Activated B cell treated with CpG ODN at 0.5 μM for 24 hours (primary cell): ENCODE data around the gene ZFAND2B. TPM values are rescaled to one million over a fixed set of nuclear protein-coding genes. Genes with fewer than 3 reads are reported as not detected.

Source experiments
- ATAC-seq: fragments of 200-7000 bp; cut with Tn5 transposase; one replicate; pipeline ENCODE4 v1.10.0; 2021; ENCODE audit warnings: low read depth, mild to moderate bottlenecking, moderate library complexity
- CTCF ChIA-PET: fragments of 350-600 bp; sonication (Branson Sonifier 250); formaldehyde crosslinking; loops from one replicate; lab custom pipeline; 2021; ENCODE audit warnings: antibody characterized with exemption; lab: Charles Lee
- POLR2A ChIA-PET: fragments of 350-600 bp; sonication (Branson Sonifier 250); formaldehyde crosslinking; loops from one replicate; lab custom pipeline; 2021; ENCODE audit warnings: antibody characterized with exemption; lab: Charles Lee
- DNase-seq: peaks from one replicate; pipeline ENCODE4 v3.0.0; 2022
- H3K27ac Mint-ChIP-seq: one replicate; pipeline ENCODE4 v1.8.0; 2020; ENCODE audit warnings: mixed read lengths
- H3K27me3 Mint-ChIP-seq: one replicate; pipeline ENCODE4 v1.8.0; 2021; ENCODE audit warnings: mixed read lengths
- H3K36me3 Mint-ChIP-seq: one replicate; pipeline ENCODE4 v1.8.0; 2021; ENCODE audit warnings: low read depth, mixed read lengths
- H3K4me1 Mint-ChIP-seq: one replicate; pipeline ENCODE4 v1.8.0; 2021; ENCODE audit warnings: mixed read lengths
- H3K4me3 Mint-ChIP-seq: one replicate; pipeline ENCODE4 v1.8.0; 2020; ENCODE audit warnings: mild to moderate bottlenecking, mixed read lengths
- H3K9me3 Mint-ChIP-seq: one replicate; pipeline ENCODE4 v1.8.0; 2020; ENCODE audit warnings: mixed read lengths
- intact Hi-C: fragments of 100-400 bp; cut with micrococcal nuclease; formaldehyde crosslinking; loops from one replicate; pipeline ENCODE4 v1.15.1; 2024
- total RNA-seq: library from RNA; stranded (reverse); gene quantifications from 2 replicates; pipeline ENCODE4 v1.2.3, GENCODE V29; 2022
- TF ChIP-seq, protein P1 (sequence below): fragments of 200-600 bp; IDR thresholded peaks from one replicate; pipeline ENCODE4 v1.8.0; 2022; ENCODE audit warnings: antibody characterized with exemption, mild to moderate bottlenecking

Gene ZFAND2B
- total RNA-seq, 1 donor from 2014 or later: 47.2 TPM

DNA sequence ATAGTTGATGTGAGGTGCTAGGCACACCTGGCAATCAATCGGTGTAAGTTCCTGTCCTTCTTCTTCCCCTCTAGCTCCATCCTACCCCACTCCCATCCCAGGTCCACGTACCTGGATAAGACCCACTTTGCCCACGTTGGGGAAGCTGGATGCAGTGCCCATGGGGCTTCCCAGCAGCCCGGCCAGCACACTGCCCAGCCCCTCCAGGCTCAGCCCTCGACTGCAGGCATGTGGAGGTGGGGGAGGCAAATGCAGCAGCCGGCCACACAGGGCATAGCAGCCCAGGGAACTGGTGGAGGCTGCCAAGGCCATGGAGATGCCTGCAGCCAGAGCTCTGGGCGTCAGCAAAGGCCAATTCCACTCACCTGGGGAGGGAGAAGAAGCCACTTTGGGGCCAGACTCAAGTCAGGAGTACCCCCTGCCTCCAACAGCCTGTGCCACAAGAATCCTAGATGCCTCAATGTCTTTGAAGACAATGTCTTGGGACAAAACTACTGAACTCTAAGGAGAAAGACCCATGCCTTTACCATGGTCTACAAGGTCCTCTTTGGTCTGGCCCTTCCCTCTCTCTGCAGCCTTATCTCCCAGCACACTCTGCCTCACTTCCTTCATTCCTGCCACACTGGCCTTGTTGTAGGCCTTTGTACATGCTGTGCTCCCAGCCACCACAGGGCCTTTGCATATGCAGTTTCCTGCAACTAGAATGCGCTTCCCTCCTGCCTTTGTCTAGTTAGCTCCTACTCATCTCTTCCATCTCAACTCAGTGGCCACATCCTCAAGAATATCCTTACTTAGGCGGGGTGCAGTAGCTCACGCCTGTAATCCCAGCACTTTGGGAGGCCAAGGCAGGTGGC lies 41.3 kb upstream of the ZFAND2B start:
- Mint-ChIP-seq H3K27me3 (no peaks in the 10 kb centered on the region), H3K36me3 (peaks cover 10% of the 10 kb centered on the region), H3K4me1 (peaks cover 9% of the 10 kb centered on the region), H3K9me3 (no peaks in the 10 kb centered on the region), H3K27ac (no peak overlapping the region), H3K4me3 (no peak overlapping the region)
- intact Hi-C loops: no loop called here
- ChIA-PET POLR2A (interaction anchor here (1.4 kb wide), 1 partner anchor 11 kb away, joined by 4 read pairs; no protein-coding TSS in a partner anchor), CTCF (interaction anchor here (1.3 kb wide), 1 partner anchor 46 kb away, joined by 3 read pairs; no protein-coding TSS in a partner anchor)
- ATAC-seq: no peak
- no peak for DNase-seq
- TF ChIP-seq, protein P1, sequence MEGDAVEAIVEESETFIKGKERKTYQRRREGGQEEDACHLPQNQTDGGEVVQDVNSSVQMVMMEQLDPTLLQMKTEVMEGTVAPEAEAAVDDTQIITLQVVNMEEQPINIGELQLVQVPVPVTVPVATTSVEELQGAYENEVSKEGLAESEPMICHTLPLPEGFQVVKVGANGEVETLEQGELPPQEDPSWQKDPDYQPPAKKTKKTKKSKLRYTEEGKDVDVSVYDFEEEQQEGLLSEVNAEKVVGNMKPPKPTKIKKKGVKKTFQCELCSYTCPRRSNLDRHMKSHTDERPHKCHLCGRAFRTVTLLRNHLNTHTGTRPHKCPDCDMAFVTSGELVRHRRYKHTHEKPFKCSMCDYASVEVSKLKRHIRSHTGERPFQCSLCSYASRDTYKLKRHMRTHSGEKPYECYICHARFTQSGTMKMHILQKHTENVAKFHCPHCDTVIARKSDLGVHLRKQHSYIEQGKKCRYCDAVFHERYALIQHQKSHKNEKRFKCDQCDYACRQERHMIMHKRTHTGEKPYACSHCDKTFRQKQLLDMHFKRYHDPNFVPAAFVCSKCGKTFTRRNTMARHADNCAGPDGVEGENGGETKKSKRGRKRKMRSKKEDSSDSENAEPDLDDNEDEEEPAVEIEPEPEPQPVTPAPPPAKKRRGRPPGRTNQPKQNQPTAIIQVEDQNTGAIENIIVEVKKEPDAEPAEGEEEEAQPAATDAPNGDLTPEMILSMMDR: no peak

DNA sequence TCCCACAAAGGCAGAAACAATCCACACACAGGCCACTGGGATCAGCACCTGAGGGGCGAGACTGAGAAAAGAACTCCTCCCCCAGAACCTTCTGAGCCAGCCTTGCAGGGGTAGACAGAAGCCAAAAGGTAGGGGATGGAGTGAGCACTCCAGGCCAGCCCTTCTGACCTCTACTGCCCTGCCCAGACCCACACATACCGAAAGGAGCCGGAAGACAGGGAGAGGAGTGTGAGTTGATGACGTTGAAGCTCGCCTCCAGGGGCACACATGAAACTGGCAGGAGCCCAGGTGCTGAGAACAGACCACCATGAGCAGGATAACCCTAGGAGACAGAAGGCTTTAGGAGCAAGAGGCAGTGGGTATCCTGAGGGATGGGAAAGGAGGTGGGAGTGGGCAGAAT lies 38.6 kb upstream of the ZFAND2B start:
- Mint-ChIP-seq H3K36me3 (peaks cover 30% of the 10 kb centered on the region), H3K27ac (no peak overlapping the region), H3K27me3 (no peaks in the 10 kb centered on the region), H3K4me1 (no peaks in the 10 kb centered on the region), H3K9me3 (no peaks in the 10 kb centered on the region), H3K4me3 (no peak overlapping the region)
- no peak for DNase-seq
- CTCF ChIA-PET: no interaction called here
- POLR2A ChIA-PET: no interaction called here
- intact Hi-C loops: no loop called here
- TF ChIP-seq, protein P1: no peak
- no peak for ATAC-seq

DNA sequence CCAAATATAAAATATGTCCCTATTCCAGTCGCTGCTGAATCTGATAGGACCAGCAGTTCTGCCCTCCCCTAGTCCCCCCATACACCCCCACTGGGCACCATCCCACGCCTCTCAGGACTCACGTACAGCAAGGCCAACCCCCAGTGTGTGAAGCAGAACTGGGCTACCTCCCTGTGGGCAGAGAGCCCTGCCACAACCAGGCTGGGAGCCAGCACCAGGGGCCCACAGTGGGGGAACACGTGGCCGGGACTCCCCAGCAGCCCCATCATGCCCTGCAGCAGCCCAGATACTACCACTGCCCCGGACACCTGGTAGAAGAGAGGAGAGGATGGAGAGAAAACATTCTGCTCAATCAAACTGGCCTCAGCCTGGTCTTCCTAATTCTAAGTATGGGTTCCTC lies 38.1 kb upstream of the ZFAND2B start:
- no peaks in the 10 kb centered on the region for H3K9me3 Mint-ChIP-seq
- DNase-seq (no peak), ATAC-seq (no peak)
- intact Hi-C loops: no loop called here
- H3K36me3 Mint-ChIP-seq: peaks cover 34% of the 10 kb centered on the region
- CTCF ChIA-PET: no interaction called here
- TF ChIP-seq, protein P1: no peak
- POLR2A ChIA-PET: no interaction called here
- H3K27me3 Mint-ChIP-seq: no peaks in the 10 kb centered on the region
- H3K4me1 Mint-ChIP-seq: no peaks in the 10 kb centered on the region
- no peak overlapping the region for H3K4me3 Mint-ChIP-seq
- H3K27ac Mint-ChIP-seq: no peak overlapping the region

- no peak for ATAC-seq
- H3K4me1 Mint-ChIP-seq: peaks cover 3% of the 10 kb centered on the region
- TF ChIP-seq, protein P1: no peak
- POLR2A ChIA-PET: no interaction called here
- H3K27ac Mint-ChIP-seq: no peak overlapping the region
- no peak overlapping the region for H3K4me3 Mint-ChIP-seq
- H3K27me3 Mint-ChIP-seq: no peaks in the 10 kb centered on the region
- peaks cover 37% of the 10 kb centered on the region for H3K36me3 Mint-ChIP-seq
- no peak for DNase-seq
- no peaks in the 10 kb centered on the region for H3K9me3 Mint-ChIP-seq
- intact Hi-C loops: no loop called here
- CTCF ChIA-PET: interaction anchor here (1.0 kb wide), 1 partner anchor 46 kb away, joined by 3 read pairs; no protein-coding TSS in a partner anchor
Observed at GRCh38 chr2:219168932-219169331, 37.6 kb upstream of the ZFAND2B start.

GRCh38 chr2:219169930-219170654 lies 36.5 kb upstream of the ZFAND2B start, which contains the start of gene SLC23A3:
Gene SLC23A3 (minus strand): TSS chr2:219170029. CDS start chr2:219169984, 45 bp downstream.
- CTCF ChIA-PET: interaction anchor here (1.0 to 3.5 kb wide), 9 partner anchors 11 to 133 kb away, joined by 3 to 30 read pairs (median 6); partner anchors contain the start of gene NHEJ1
- Mint-ChIP-seq H3K4me3 (no peak within 1 kb of the TSS), H3K27me3 (no peaks in the 10 kb centered on the region), H3K27ac (no peak within 1 kb of the TSS), H3K4me1 (peaks cover 12% of the 10 kb centered on the region), H3K36me3 (peaks cover 48% of the 10 kb centered on the region), H3K9me3 (no peaks in the 10 kb centered on the region)
- ATAC-seq: no peak
- TF ChIP-seq, protein P1: no peak
- intact Hi-C loops: no loop called here
- no peak for DNase-seq
- POLR2A ChIA-PET: interaction anchor here (1.5 to 2.3 kb wide), 4 partner anchors 41 to 126 kb away, joined by 9 to 16 read pairs (median 10); partner anchors contain the start of genes ANKZF1, ATG9A and DNAJB2
